Measurements from ENCODE around the gene CLBA1.
A peak's percentile ranks its signal among the peaks of the same experiment; 100 is the strongest.

Gene CLBA1

GRCh38 chr14:105015242-105015641 is 29.7 kb downstream of the CLBA1 start:
- peaks cover 68% of the 10 kb centered on the region for H3K36me3 ChIP-seq (replicated peaks; ENCODE audit: low read depth, low read length)
- H3K4me3 ChIP-seq (ENCODE audit: low read length): no peak overlapping the region
- peaks cover 52% of the 10 kb centered on the region for H3K4me1 ChIP-seq (ENCODE audit: low read length)
- no peaks in the 10 kb centered on the region for H3K27me3 ChIP-seq (ENCODE audit: low read depth, low read length)
- H3K4me2 ChIP-seq (ENCODE audit: low read length): 0 out of 2 replicates have a peak overlapping the region, but pooled peaks have one; percentile 21
- no peak overlapping the region for H3K27ac ChIP-seq (ENCODE audit: low read length)
- TF ChIP-seq CTCF (IDR thresholded peaks at IDR 0.05; ENCODE audit: low read depth, low read length): no peak
- no peak for TF ChIP-seq EZH2phosphoT487 (IDR thresholded peaks at IDR 0.05; ENCODE audit: low read depth)
- H4K20me1 ChIP-seq (ENCODE audit: insufficient read depth, low read length): peaks cover 99% of the 10 kb centered on the region
- no peak overlapping the region for H2AFZ ChIP-seq (ENCODE audit: low read depth, low read length)
- no peak overlapping the region for H3K9ac ChIP-seq (ENCODE audit: low read length)
- H3K79me2 ChIP-seq (ENCODE audit: low read length): peaks cover 100% of the 10 kb centered on the region
- H3K9me3 ChIP-seq (ENCODE audit: insufficient read depth, low read length): no peaks in the 10 kb centered on the region

- Histone ChIP-seq H3K4me1 (ENCODE audit: low read length) (peaks cover 52% of the 10 kb centered on the region), H3K9ac (ENCODE audit: low read length) (no peak overlapping the region), H3K4me3 (ENCODE audit: low read length) (no peak overlapping the region), H4K20me1 (ENCODE audit: insufficient read depth, low read length) (peaks cover 93% of the 10 kb centered on the region), H3K79me2 (ENCODE audit: low read length) (peaks cover 99% of the 10 kb centered on the region), H3K4me2 (ENCODE audit: low read length) (peak overlapping the region; percentile 5; the same call in 1 of the 2 replicates), H3K36me3 (replicated peaks; ENCODE audit: low read depth, low read length) (peaks cover 62% of the 10 kb centered on the region), H3K27ac (ENCODE audit: low read length) (peak overlapping the region; percentile 13; the same call in 1 of the 2 replicates), H2AFZ (ENCODE audit: low read depth, low read length) (no peak overlapping the region), H3K9me3 (ENCODE audit: insufficient read depth, low read length) (no peaks in the 10 kb centered on the region), H3K27me3 (ENCODE audit: low read depth, low read length) (no peaks in the 10 kb centered on the region)
- TF ChIP-seq EZH2phosphoT487 (IDR thresholded peaks at IDR 0.05; ENCODE audit: low read depth): no peak
- no peak for TF ChIP-seq CTCF (IDR thresholded peaks at IDR 0.05; ENCODE audit: low read depth, low read length)
Measured at GRCh38 chr14:105015905-105016304, 30.3 kb downstream of the CLBA1 start.

- H3K4me3 ChIP-seq (ENCODE audit: low read length): no peak overlapping the region
- H3K9me3 ChIP-seq (ENCODE audit: insufficient read depth, low read length): no peaks in the 10 kb centered on the region
- TF ChIP-seq CTCF (IDR thresholded peaks at IDR 0.05; ENCODE audit: low read depth, low read length) (no peak), EZH2phosphoT487 (IDR thresholded peaks at IDR 0.05; ENCODE audit: low read depth) (no peak)
- H3K79me2 ChIP-seq (ENCODE audit: low read length): peaks cover 89% of the 10 kb centered on the region
- peak overlapping the region; percentile 31 for H3K4me2 ChIP-seq (ENCODE audit: low read length)
- no peak overlapping the region for H2AFZ ChIP-seq (ENCODE audit: low read depth, low read length)
- H4K20me1 ChIP-seq (ENCODE audit: insufficient read depth, low read length): peaks cover 68% of the 10 kb centered on the region
- no peaks in the 10 kb centered on the region for H3K27me3 ChIP-seq (ENCODE audit: low read depth, low read length)
- H3K36me3 ChIP-seq (replicated peaks; ENCODE audit: low read depth, low read length): peaks cover 43% of the 10 kb centered on the region
- no peak overlapping the region for H3K9ac ChIP-seq (ENCODE audit: low read length)
- H3K4me1 ChIP-seq (ENCODE audit: low read length): peaks cover 58% of the 10 kb centered on the region
- H3K27ac ChIP-seq (ENCODE audit: low read length): no peak overlapping the region
Measured at GRCh38 chr14:105018414-105018813, 32.8 kb downstream of the CLBA1 start.

- H3K9me3 ChIP-seq (ENCODE audit: insufficient read depth, low read length): no peaks in the 10 kb centered on the region
- H2AFZ ChIP-seq (ENCODE audit: low read depth, low read length): no peak overlapping the region
- peaks cover 40% of the 10 kb centered on the region for H3K36me3 ChIP-seq (replicated peaks; ENCODE audit: low read depth, low read length)
- H3K27ac ChIP-seq (ENCODE audit: low read length): peak overlapping the region; percentile 78
- peak overlapping the region; percentile 97 for H3K9ac ChIP-seq (ENCODE audit: low read length)
- peak overlapping the region; percentile 98 for H3K4me3 ChIP-seq (ENCODE audit: low read length)
- H3K4me1 ChIP-seq (ENCODE audit: low read length): peaks cover 57% of the 10 kb centered on the region
- peak overlapping the region; percentile 98 for H3K4me2 ChIP-seq (ENCODE audit: low read length)
- H4K20me1 ChIP-seq (ENCODE audit: insufficient read depth, low read length): peaks cover 51% of the 10 kb centered on the region
- peaks cover 72% of the 10 kb centered on the region for H3K79me2 ChIP-seq (ENCODE audit: low read length)
- no peak; the same call in 1 of the 2 replicates for TF ChIP-seq CTCF (IDR thresholded peaks at IDR 0.05; ENCODE audit: low read depth, low read length)
- TF ChIP-seq EZH2phosphoT487 (IDR thresholded peaks at IDR 0.05; ENCODE audit: low read depth): no peak
- no peaks in the 10 kb centered on the region for H3K27me3 ChIP-seq (ENCODE audit: low read depth, low read length)
Measured at GRCh38 chr14:105019861-105020814, 34.5 kb downstream of the CLBA1 start.
